ENCODE data around the gene RDH13. TPM values are rescaled to one million over a fixed set of nuclear protein-coding genes. Genes with fewer than 3 reads are reported as not detected.

RDH13 gene
- total and polyA plus RNA-seq, 4 donors, result 8.9 to 11.7 (median 9.5) TPM

DNA sequence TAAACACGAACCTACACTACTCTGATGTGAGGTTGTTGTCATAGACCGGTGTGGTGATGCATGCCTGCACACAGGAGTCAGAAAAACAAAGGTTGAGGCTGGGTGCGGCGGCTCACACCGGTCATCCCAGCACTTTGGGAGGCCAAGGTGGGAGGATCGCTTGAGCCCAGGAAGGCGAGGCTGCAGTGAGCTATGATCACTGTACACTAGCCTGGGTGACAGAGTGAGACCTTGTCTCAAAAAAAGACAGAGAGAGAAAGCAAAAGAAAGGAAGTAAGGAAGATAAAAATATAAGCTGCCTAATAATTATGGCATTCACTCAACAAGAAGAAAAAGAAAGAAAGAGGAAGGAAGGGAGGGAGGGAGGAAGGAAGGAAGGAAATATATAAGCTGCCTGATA is 34.2 kb downstream of the RDH13 start:
- TF ChIP-seq SP1 (IDR thresholded peaks at IDR 0.05) (no peak), FOXA2 (IDR thresholded peaks at IDR 0.05) (no peak), HNF4A (conservative IDR thresholded peaks at IDR 0.05) (no peak), HNF4G (IDR thresholded peaks at IDR 0.05) (no peak), TAF1 (conservative IDR thresholded peaks at IDR 0.05) (no peak), JUND (IDR thresholded peaks at IDR 0.05) (no peak), ZBTB33 (IDR thresholded peaks at IDR 0.05) (no peak), YY1 (IDR thresholded peaks at IDR 0.05) (no peak), GABPA (IDR thresholded peaks at IDR 0.05 in 1 of 2, conservative IDR thresholded peaks at IDR 0.05 in 1 of 2) (no peak), RXRA (IDR thresholded peaks at IDR 0.05) (no peak), NR2F2 (IDR thresholded peaks at IDR 0.05) (no peak), REST (IDR thresholded peaks at IDR 0.05) (no peak), FOXA1 (IDR thresholded peaks at IDR 0.05) (no peak)
- TF ChIP-seq, protein P1, sequence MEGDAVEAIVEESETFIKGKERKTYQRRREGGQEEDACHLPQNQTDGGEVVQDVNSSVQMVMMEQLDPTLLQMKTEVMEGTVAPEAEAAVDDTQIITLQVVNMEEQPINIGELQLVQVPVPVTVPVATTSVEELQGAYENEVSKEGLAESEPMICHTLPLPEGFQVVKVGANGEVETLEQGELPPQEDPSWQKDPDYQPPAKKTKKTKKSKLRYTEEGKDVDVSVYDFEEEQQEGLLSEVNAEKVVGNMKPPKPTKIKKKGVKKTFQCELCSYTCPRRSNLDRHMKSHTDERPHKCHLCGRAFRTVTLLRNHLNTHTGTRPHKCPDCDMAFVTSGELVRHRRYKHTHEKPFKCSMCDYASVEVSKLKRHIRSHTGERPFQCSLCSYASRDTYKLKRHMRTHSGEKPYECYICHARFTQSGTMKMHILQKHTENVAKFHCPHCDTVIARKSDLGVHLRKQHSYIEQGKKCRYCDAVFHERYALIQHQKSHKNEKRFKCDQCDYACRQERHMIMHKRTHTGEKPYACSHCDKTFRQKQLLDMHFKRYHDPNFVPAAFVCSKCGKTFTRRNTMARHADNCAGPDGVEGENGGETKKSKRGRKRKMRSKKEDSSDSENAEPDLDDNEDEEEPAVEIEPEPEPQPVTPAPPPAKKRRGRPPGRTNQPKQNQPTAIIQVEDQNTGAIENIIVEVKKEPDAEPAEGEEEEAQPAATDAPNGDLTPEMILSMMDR (IDR thresholded peaks at IDR 0.05; ENCODE audit: low read depth, low read length, missing input control), result no peak
- Histone ChIP-seq H3K9me3 (ENCODE audit: control insufficient read depth in 4 of 4, low read length in 3 of 4) (peaks cover 0 to 2% (median 0%) of the 10 kb centered on the region in 4 donors), H3K4me3 (ENCODE audit: low read depth in 1 of 3, low read length in 3 of 3) (no peak overlapping the region), H3K9ac (ENCODE audit: low read depth in 1 of 2, low read length in 2 of 2) (no peak overlapping the region), H3K27ac (ENCODE audit: low read depth in 1 of 2, low read length in 2 of 2) (no peak overlapping the region), H3K36me3 (ENCODE audit: control insufficient read depth in 4 of 4, insufficient read depth in 3 of 4, low read depth in 1 of 4, low read length in 3 of 4) (no peaks in the 10 kb centered on the region), H3K27me3 (ENCODE audit: control insufficient read depth in 4 of 4, insufficient read depth in 4 of 4, low read length in 3 of 4) (no peaks in the 10 kb centered on the region), H3K4me1 (ENCODE audit: control insufficient read depth in 4 of 4, insufficient read depth in 4 of 4, low read length in 3 of 4) (no peaks in the 10 kb centered on the region)
- 80% methylated on average over 7 of the region's 7 CpGs for WGBS
- DNase-seq (ENCODE audit: low spot score), result no peak

- Histone ChIP-seq H3K36me3 (ENCODE audit: control insufficient read depth in 4 of 4, insufficient read depth in 3 of 4, low read depth in 1 of 4, low read length in 3 of 4) (no peaks in the 10 kb centered on the region), H3K4me1 (ENCODE audit: control insufficient read depth in 4 of 4, insufficient read depth in 4 of 4, low read length in 3 of 4) (no peaks in the 10 kb centered on the region), H3K9ac (ENCODE audit: low read depth in 1 of 2, low read length in 2 of 2) (no peak overlapping the region), H3K4me3 (ENCODE audit: low read depth in 1 of 3, low read length in 3 of 3) (no peak overlapping the region), H3K27me3 (ENCODE audit: control insufficient read depth in 4 of 4, insufficient read depth in 4 of 4, low read length in 3 of 4) (no peaks in the 10 kb centered on the region), H3K27ac (ENCODE audit: low read depth in 1 of 2, low read length in 2 of 2) (no peak overlapping the region), H3K9me3 (ENCODE audit: control insufficient read depth in 4 of 4, low read length in 3 of 4) (peaks cover 0 to 2% (median 0%) of the 10 kb centered on the region in 4 donors)
- no peak for DNase-seq (ENCODE audit: low spot score)
- 81% methylated on average over 21 of the region's 21 CpGs for WGBS
- TF ChIP-seq ZBTB33 (IDR thresholded peaks at IDR 0.05) (no peak), HNF4G (IDR thresholded peaks at IDR 0.05) (no peak), RXRA (IDR thresholded peaks at IDR 0.05) (no peak), TAF1 (conservative IDR thresholded peaks at IDR 0.05) (no peak), ATF3 (IDR thresholded peaks at IDR 0.05) (no peak), YY1 (IDR thresholded peaks at IDR 0.05) (no peak), RAD21 (IDR thresholded peaks at IDR 0.05) (no peak), MAX (IDR thresholded peaks at IDR 0.05) (no peak), HNF4A (conservative IDR thresholded peaks at IDR 0.05) (no peak), FOXA1 (IDR thresholded peaks at IDR 0.05) (no peak), JUND (IDR thresholded peaks at IDR 0.05) (no peak), GABPA (IDR thresholded peaks at IDR 0.05 in 1 of 2, conservative IDR thresholded peaks at IDR 0.05 in 1 of 2) (no peak), EGR1 (IDR thresholded peaks at IDR 0.05; ENCODE audit: low read depth in 2 of 2) (no peak)
Observed at GRCh38 chr19:55027472-55028337, 35.2 kb downstream of the RDH13 start.
